G401.6 (cell line): ENCODE data around the gene CAMTA1.

ENCODE experiments used
- FAIRE-seq: peaks from 2 replicates; lab custom pipeline; 2012; peaks lifted over from hg19 to GRCh38; lab: Jason Lieb, UNC

CAMTA1 gene

GRCh38 chr1:6928106-6928885 is 143.0 kb downstream of the CAMTA1 start:
- no peak for FAIRE-seq

DNA sequence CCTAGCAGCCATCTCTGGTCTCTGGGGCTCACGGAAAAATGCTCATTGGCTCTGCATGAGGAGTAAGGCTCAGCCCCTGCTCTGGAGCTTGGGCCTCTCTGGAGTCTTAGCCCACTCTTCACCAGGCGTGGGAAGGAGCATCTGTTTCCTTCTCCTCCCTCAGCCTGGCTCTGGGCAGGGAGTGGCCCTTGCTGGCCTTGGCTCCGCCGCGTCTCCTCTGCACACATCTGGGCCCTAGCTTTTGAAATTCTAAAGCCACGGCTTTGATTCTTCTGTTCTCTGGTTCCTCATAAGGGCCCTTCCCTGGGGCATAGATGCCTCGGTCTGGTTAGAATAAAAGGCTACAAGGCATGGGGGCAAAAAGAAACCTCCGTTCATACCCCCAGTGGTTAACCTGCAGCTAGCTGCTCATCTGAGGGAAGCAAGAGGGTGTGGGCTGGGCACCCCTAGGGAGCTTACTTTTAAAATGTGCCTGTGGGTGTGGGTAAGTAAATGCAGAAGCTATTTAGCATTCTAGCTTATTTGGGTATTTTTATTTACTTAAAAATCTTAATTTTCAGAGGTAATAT is 145.6 kb downstream of the CAMTA1 start:
- FAIRE-seq, result no peak

DNA sequence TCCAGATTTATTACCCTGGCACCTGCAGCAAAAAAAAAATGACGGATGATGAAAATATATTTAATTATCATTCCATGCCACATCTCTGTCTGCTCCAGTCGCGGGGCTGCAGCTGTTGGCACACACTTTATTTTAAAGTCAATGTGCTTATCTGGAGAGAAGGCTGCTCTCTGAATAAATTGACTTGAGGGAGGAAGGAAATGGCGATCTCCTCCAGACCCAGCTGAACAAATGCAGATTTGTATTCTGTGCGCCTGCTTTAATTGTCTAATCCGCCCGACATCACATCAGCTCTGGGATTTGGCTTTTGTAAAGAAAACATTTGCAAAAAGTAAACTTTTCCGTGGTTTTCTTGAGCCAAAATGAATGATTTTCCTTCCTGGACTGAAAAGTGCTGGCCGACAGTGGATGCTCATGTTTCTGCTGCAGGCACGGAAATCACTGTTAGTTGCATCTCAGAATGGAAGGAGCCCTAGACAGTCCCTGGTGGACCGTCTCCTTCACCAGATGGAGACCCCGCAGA is 150.2 kb downstream of the CAMTA1 start:
- no peak for FAIRE-seq

GRCh38 chr1:6935911-6936690 is 150.8 kb downstream of the CAMTA1 start:
- no peak for FAIRE-seq

GRCh38 chr1:6937048-6937447 is 151.8 kb downstream of the CAMTA1 start:
- no peak for FAIRE-seq

DNA sequence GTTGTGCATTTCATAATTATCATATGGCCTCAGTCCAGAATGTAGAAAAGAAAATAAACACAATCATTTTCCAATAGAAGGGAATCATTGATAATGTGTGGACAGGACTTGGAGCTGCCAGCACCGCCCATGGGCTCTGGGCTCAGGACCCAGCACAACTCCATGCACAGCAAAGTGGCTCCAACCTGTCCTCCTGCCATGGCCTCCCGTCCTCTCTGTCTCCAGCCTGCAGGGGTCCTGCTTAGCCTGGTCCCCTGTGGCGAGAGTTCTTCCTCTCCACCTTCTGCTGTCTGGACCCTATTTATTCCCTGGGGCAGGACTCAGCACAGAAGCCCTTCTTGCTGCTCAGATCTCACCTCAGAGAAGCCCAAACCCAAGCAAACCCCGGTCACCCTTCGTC is 154.1 kb downstream of the CAMTA1 start:
- no peak for FAIRE-seq

- FAIRE-seq, result no peak
Measured at GRCh38 chr1:6941786-6942185, 156.5 kb downstream of the CAMTA1 start.

DNA sequence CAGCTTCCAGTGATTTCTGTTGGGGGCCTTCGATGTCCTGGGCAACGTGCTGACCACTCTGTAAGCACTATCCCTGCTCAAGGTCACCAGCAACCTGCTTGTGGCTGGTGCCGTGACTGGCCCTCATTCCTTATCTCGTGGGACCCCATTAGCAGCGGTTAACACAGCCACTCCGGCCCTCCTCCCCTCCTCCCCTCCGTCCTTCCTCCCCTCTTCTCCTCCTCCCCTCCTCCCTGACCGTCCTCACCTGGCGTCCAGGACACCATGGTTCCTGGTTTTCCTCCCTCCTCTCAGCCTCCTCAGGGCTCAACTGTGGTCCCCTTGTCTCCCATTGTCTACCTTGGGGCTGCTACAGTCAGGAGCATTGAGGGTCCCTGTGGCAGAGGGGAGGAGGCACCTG is 157.7 kb downstream of the CAMTA1 start:
- FAIRE-seq, result no peak

GRCh38 chr1:6944434-6944833 is 159.2 kb downstream of the CAMTA1 start:
- FAIRE-seq, result no peak

DNA sequence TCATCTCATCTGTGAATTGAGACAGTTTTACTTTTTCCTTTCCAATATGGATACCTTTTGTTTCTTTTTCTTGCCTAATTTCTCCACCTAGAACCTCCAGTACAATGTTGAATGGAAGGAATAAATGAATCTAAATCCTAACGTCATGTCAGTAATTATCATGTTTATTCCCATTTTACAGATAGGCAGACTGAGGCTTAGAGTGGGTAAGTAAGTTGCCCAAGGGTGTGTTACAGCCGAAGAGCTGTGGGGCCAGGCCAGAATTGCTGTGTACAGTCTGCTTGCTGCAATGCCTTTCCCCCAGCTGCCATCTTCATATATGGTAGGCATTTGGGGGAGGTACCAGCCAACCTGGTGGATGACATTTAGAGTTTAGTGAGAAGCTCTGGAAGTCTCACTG is 162.7 kb downstream of the CAMTA1 start:
- no peak for FAIRE-seq

DNA sequence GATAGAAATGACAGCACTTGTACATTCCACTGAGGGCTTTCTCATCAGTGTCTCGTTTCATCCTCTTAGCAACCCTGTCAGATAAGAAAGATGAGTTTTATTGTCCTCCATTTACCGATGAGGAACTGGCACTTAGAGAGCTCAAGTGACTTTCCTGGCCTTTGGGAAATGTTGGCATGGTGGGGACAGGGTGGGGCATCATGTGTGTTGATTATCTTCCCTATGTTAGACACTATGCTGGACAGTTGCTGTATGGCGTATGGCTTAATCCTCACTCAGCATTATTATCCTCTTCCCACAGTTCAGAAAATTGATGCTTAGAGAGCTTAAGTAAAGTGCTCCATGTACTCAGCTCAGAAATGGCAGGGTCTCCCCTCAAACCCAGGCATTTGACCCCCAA is 163.2 kb downstream of the CAMTA1 start:
- FAIRE-seq, result no peak

- no peak for FAIRE-seq
Measured at GRCh38 chr1:6948861-6949260, 163.6 kb downstream of the CAMTA1 start.

- no peak for FAIRE-seq
Measured at GRCh38 chr1:6950001-6950765, 164.9 kb downstream of the CAMTA1 start.

DNA sequence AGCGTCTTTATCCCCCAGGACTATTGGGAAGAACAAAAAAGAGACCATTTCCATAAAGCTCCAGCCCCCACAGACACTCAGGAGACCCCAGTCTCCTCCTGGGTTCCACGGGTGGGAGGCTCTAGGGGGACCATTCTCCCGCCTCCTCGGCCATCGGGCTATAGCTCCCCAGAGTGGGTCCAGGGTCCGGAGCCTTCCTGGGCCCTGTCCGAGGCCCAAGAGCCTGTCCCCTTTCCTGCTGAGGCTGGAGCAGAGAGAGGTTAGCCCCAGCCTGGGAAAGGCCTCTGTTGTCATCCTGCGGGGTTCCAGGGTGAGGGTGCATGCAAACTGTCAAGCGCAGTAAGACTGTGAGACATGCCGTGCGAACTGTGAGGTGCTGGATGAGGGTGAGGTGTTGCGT is 166.3 kb downstream of the CAMTA1 start:
- no peak for FAIRE-seq

- FAIRE-seq, result no peak
Measured at GRCh38 chr1:6953216-6953615, 168.0 kb downstream of the CAMTA1 start.

GRCh38 chr1:6953907-6954364 is 168.7 kb downstream of the CAMTA1 start:
- FAIRE-seq, result no peak

- no peak for FAIRE-seq
Measured at GRCh38 chr1:6954591-6954990, 169.3 kb downstream of the CAMTA1 start.

GRCh38 chr1:6955357-6956094 is 170.3 kb downstream of the CAMTA1 start:
- no peak for FAIRE-seq

- FAIRE-seq, result no peak
Measured at GRCh38 chr1:6956488-6957159, 171.4 kb downstream of the CAMTA1 start.

- no peak for FAIRE-seq
Measured at GRCh38 chr1:6957341-6957740, 172.1 kb downstream of the CAMTA1 start.
